CD14-positive monocyte (primary cell): ENCODE data around the gene TMEM259. TPM values are rescaled to one million over a fixed set of nuclear protein-coding genes. Genes with fewer than 3 reads are reported as not detected.

ENCODE experiments used
- DNase-seq, 3 donors: peaks; one replicate each; pipeline ENCODE4 v3.0.0-alpha.2; 2011 to 2022
- H2AFZ ChIP-seq: 2 replicates; pipeline ENCODE4 v1.6.0; 2012; ENCODE audit warnings: mild to moderate bottlenecking, low read depth, low read length, inconsistent platforms; ENCODE audit not compliant: insufficient read depth, poor library complexity, severe bottlenecking
- H3K27ac ChIP-seq, 2 donors: 1 replicate in 1 of 2; 2 replicates in 1 of 2; pipeline ENCODE4 v1.5.1; 2012 to 2013; ENCODE audit warnings: low read length in 2 of 2, control low read depth in 1 of 2, inconsistent platforms in 1 of 2, low read depth in 1 of 2, mild to moderate bottlenecking in 1 of 2
- H3K27me3 ChIP-seq, 2 donors: one replicate each; pipeline versions ENCODE4 v1.6.0 to v1.6.1; 2011 to 2013; ENCODE audit warnings: low read length in 2 of 2; ENCODE audit not compliant: control insufficient read depth in 2 of 2, insufficient read depth in 2 of 2
- H3K36me3 ChIP-seq, 2 donors: replicated peaks in 1 of 2; 1 replicate in 1 of 2; 2 replicates in 1 of 2; pipeline versions ENCODE4 v1.5.1 to v1.6.1; 2012 to 2013; ENCODE audit warnings: low read length in 2 of 2, control low read depth in 1 of 2, inconsistent platforms in 1 of 2, mild to moderate bottlenecking in 1 of 2; ENCODE audit not compliant: insufficient read depth in 2 of 2, control insufficient read depth in 1 of 2
- H3K4me1 ChIP-seq, 2 donors: 1 replicate in 1 of 2; 2 replicates in 1 of 2; pipeline versions ENCODE4 v1.5.1 to v1.6.1; 2012 to 2013; ENCODE audit warnings: low read length in 2 of 2, control low read depth in 1 of 2, inconsistent platforms in 1 of 2, mild to moderate bottlenecking in 1 of 2, moderate library complexity in 1 of 2; ENCODE audit not compliant: insufficient read depth in 2 of 2, control insufficient read depth in 1 of 2
- H3K4me2 ChIP-seq: replicated peaks from 2 replicates; pipeline ENCODE3; 2012; ENCODE audit warnings: low read length, moderate library complexity, mild to moderate bottlenecking; ENCODE audit not compliant: poor library complexity, severe bottlenecking; ENCODE audit errors: extremely low read depth
- H3K4me3 ChIP-seq, 3 experiments: fragments of 200-600 bp in 1 of 3; sonication (generic) in 1 of 3; replicated peaks in 1 of 3; 1 replicate in 2 of 3; 2 replicates in 1 of 3; pipeline ENCODE4 v1.5.1; 2011 to 2013; ENCODE audit warnings: low read length in 3 of 3, mild to moderate bottlenecking in 3 of 3, control low read depth in 2 of 3, low read depth in 2 of 3, inconsistent platforms in 1 of 3, moderate library complexity in 1 of 3
- H3K79me2 ChIP-seq: 2 replicates; pipeline ENCODE4 v1.6.0; 2012; ENCODE audit warnings: mild to moderate bottlenecking, control low read depth, inconsistent platforms, low read length, moderate library complexity; ENCODE audit not compliant: insufficient read depth
- H3K9ac ChIP-seq: 2 replicates; pipeline ENCODE4 v1.6.0; 2017; ENCODE audit warnings: low read length, mild to moderate bottlenecking; ENCODE audit not compliant: insufficient read depth, poor library complexity, severe bottlenecking
- H3K9me3 ChIP-seq, 2 donors: replicated peaks in 1 of 2; 1 replicate in 1 of 2; 2 replicates in 1 of 2; pipeline versions ENCODE4 v1.5.1 to v1.6.1; 2012 to 2013; ENCODE audit warnings: low read length in 2 of 2, control low read depth in 1 of 2; ENCODE audit not compliant: control insufficient read depth in 1 of 2, insufficient read depth in 1 of 2
- H4K20me1 ChIP-seq: 2 replicates; pipeline ENCODE4 v1.6.0; 2012; ENCODE audit warnings: mild to moderate bottlenecking, low read length, control low read depth, moderate library complexity; ENCODE audit not compliant: insufficient read depth
- H3K27ac Mint-ChIP-seq, 7 donors: one replicate each; pipeline ENCODE4 v1.8.0; 2020; ENCODE audit warnings: mild to moderate bottlenecking in 7 of 7, mixed read lengths in 7 of 7, moderate library complexity in 6 of 7, inconsistent platforms in 2 of 7
- H3K27me3 Mint-ChIP-seq, 3 donors: one replicate each; pipeline ENCODE4 v1.8.0; 2021 to 2022; ENCODE audit warnings: low read depth in 3 of 3, mild to moderate bottlenecking in 3 of 3, mixed read lengths in 3 of 3, moderate library complexity in 3 of 3, inconsistent platforms in 1 of 3
- H3K36me3 Mint-ChIP-seq, 2 donors: one replicate each; pipeline ENCODE4 v1.8.0; 2020; ENCODE audit warnings: mixed read lengths in 2 of 2, inconsistent platforms in 1 of 2, mild to moderate bottlenecking in 1 of 2
- H3K4me1 Mint-ChIP-seq: one replicate; pipeline ENCODE4 v1.8.0; 2020; ENCODE audit warnings: mild to moderate bottlenecking, mixed read lengths
- H3K4me3 Mint-ChIP-seq, 2 donors: one replicate each; pipeline ENCODE4 v1.8.0; 2020; ENCODE audit warnings: mild to moderate bottlenecking in 2 of 2, mixed read lengths in 2 of 2, moderate library complexity in 1 of 2
- H3K9me3 Mint-ChIP-seq, 7 donors: one replicate each; pipeline ENCODE4 v1.8.0; 2020 to 2022; ENCODE audit warnings: mixed read lengths in 7 of 7, mild to moderate bottlenecking in 6 of 7, moderate library complexity in 6 of 7, inconsistent platforms in 2 of 7
- WGBS: methylation state at CpG from one replicate; pipeline ENCODE4 v1.1.5; 2013; ENCODE audit warnings: missing lambda C conversion rate; ENCODE audit not compliant: insufficient coverage; 5-methylcytosine and 5-hydroxymethylcytosine counted together
- intact Hi-C, 2 donors: fragments of 100-400 bp; cut with micrococcal nuclease; formaldehyde crosslinking; loops; one replicate each; pipeline versions ENCODE4 v1.15.0 to v1.15.1; 2023
- polyA plus RNA-seq, 3 donors: library from polyadenylated mRNA; depleted of rRNA in 1 of 3; unstranded in 2 of 3; stranded (reverse) in 1 of 3; fragments of 300-500 nt in 2 of 3; fragments of >200 nt in 1 of 3; fragmentation: Illumina TruSeq in 2 of 3; gene quantifications; 1 replicate in 2 of 3; 2 replicates in 1 of 3; pipeline ENCODE4 v1.2.3, GENCODE V29; 2012 to 2021
- TF ChIP-seq, protein P1 (sequence below): fragments of 200-600 bp; IDR thresholded peaks from one replicate; pipeline ENCODE4 v1.8.0; 2022; ENCODE audit warnings: antibody characterized with exemption, mild to moderate bottlenecking

TMEM259 gene
- polyA plus RNA-seq, 3 donors: 37.4 to 417 (median 45.0) TPM

DNA sequence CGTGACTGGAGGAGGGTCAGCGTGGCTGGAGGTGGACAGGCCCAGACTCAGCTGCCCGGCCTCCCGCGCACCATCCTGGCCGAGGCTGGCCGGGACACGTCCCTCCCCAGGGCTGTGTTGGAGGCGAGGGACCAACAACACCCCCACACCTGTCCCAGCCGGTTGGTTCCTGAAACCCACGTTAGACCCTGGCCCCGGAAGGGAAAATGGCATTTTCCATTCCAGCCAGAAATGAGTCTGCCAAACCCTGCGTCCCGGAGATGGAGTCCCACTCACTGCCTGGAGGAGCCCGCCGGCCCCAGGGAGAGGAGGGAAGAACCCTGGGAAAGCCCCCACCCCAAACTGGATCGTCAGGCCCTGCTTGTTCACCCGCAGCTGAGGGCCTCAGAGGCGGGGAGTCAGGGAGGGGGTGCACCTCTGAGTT lies 41.6 kb downstream of the TMEM259 start:
- Histone ChIP-seq H3K4me2 (no peak overlapping the region), H3K9ac (no peak overlapping the region), H4K20me1 (peaks cover 29% of the 10 kb centered on the region), H3K27ac (no peak overlapping the region), H2AFZ (no peak overlapping the region), H3K36me3 (peaks cover 0 to 4% of the 10 kb centered on the region in 2 donors), H3K9me3 (no peaks in the 10 kb centered on the region), H3K4me3 (no peak overlapping the region), H3K4me1 (peaks cover 12 to 18% of the 10 kb centered on the region in 2 donors), H3K79me2 (no peaks in the 10 kb centered on the region), H3K27me3 (no peaks in the 10 kb centered on the region)
- TF ChIP-seq, protein P1, sequence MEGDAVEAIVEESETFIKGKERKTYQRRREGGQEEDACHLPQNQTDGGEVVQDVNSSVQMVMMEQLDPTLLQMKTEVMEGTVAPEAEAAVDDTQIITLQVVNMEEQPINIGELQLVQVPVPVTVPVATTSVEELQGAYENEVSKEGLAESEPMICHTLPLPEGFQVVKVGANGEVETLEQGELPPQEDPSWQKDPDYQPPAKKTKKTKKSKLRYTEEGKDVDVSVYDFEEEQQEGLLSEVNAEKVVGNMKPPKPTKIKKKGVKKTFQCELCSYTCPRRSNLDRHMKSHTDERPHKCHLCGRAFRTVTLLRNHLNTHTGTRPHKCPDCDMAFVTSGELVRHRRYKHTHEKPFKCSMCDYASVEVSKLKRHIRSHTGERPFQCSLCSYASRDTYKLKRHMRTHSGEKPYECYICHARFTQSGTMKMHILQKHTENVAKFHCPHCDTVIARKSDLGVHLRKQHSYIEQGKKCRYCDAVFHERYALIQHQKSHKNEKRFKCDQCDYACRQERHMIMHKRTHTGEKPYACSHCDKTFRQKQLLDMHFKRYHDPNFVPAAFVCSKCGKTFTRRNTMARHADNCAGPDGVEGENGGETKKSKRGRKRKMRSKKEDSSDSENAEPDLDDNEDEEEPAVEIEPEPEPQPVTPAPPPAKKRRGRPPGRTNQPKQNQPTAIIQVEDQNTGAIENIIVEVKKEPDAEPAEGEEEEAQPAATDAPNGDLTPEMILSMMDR: no peak
- H3K4me3 Mint-ChIP-seq: no peak overlapping the region
- no peak for DNase-seq
- no peak overlapping the region for H3K27ac Mint-ChIP-seq
- no peaks in the 10 kb centered on the region for H3K9me3 Mint-ChIP-seq
- WGBS: 91% methylated on average over 12 of the region's 19 CpGs
- peaks cover 2 to 5% of the 10 kb centered on the region in 2 donors for H3K36me3 Mint-ChIP-seq
- intact Hi-C loops: no loop called here
- H3K4me1 Mint-ChIP-seq: peaks cover 8% of the 10 kb centered on the region
- H3K27me3 Mint-ChIP-seq: peaks cover 0 to 4% (median 1%) of the 10 kb centered on the region in 3 donors

DNA sequence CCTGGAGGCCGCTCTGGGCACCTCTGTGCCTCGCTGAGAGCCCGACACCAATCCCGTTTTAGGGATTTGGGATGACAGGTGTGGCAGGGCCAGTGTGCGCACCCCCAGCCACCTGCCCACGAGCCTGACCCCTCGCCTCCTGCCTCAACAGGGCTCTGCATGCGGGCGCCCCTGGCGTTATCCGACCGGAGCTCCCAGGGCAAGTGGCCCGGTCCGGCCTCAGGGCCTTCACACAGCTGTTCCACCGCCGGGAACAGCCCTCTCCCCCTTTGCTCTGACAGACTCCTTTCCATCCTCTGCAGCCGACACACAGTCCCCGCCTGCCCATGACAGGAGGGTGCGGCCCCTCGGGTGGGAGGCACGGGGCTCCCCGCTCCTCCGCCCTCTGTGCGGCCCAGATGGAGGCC lies 43.9 kb downstream of the TMEM259 start:
- WGBS: 96% methylated on average over 9 of the region's 24 CpGs
- Mint-ChIP-seq H3K9me3 (no peaks in the 10 kb centered on the region), H3K4me1 (peaks cover 3% of the 10 kb centered on the region), H3K27me3 (peaks cover 0 to 2% (median 0%) of the 10 kb centered on the region in 3 donors), H3K36me3 (peaks cover 7 to 24% of the 10 kb centered on the region in 2 donors), H3K4me3 (no peak overlapping the region), H3K27ac (no peak overlapping the region)
- Histone ChIP-seq H3K9me3 (no peaks in the 10 kb centered on the region), H3K4me3 (no peak overlapping the region), H3K79me2 (no peaks in the 10 kb centered on the region), H3K9ac (no peak overlapping the region), H3K27me3 (no peaks in the 10 kb centered on the region), H4K20me1 (peaks cover 49% of the 10 kb centered on the region), H3K27ac (no peak overlapping the region), H3K4me1 (no peaks in the 10 kb centered on the region), H2AFZ (no peak overlapping the region), H3K4me2 (no peak overlapping the region), H3K36me3 (peaks cover 17 to 19% of the 10 kb centered on the region in 2 donors)
- DNase-seq: no peak
- TF ChIP-seq, protein P1: no peak
- intact Hi-C loops: no loop called here
